NB4 (cell line): ENCODE data around the gene GRK2.

Experiments used
- MYC ChIP-seq: IDR thresholded peaks from 2 replicates; pipeline ENCODE4 v1.6.1; 2011; ENCODE audit warnings: low read depth, low read length
- POLR2A ChIP-seq: IDR thresholded peaks from 2 replicates; pipeline ENCODE4 v1.6.1; 2011; ENCODE audit warnings: mild to moderate bottlenecking; ENCODE audit not compliant: insufficient read length; ENCODE audit errors: extremely low read depth
- TF ChIP-seq, protein P1 (sequence below): IDR thresholded peaks from one replicate; pipeline ENCODE4 v1.5.1; 2012; ENCODE audit warnings: low read depth, low read length

DNA sequence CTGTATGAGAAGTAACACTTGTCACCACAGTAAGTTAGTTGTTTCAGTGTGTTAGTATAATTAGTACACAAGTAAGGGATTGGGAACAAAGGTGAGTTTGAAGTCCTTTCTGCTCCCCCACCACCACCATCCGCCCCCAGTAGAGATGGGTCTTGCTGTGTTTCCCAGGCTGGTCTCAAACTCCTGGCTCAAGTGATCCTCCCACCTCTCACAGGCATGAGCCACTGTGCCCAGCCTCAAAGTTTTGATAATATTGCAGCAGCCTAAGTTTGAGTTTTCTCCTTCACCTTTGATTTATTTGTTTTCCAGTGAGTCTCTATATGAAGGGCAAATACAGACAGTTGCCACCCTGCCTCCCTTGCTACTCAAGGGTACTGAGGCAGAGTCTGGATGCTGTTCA is 23.7 kb upstream of the GRK2 start:
- TF ChIP-seq, protein P1, sequence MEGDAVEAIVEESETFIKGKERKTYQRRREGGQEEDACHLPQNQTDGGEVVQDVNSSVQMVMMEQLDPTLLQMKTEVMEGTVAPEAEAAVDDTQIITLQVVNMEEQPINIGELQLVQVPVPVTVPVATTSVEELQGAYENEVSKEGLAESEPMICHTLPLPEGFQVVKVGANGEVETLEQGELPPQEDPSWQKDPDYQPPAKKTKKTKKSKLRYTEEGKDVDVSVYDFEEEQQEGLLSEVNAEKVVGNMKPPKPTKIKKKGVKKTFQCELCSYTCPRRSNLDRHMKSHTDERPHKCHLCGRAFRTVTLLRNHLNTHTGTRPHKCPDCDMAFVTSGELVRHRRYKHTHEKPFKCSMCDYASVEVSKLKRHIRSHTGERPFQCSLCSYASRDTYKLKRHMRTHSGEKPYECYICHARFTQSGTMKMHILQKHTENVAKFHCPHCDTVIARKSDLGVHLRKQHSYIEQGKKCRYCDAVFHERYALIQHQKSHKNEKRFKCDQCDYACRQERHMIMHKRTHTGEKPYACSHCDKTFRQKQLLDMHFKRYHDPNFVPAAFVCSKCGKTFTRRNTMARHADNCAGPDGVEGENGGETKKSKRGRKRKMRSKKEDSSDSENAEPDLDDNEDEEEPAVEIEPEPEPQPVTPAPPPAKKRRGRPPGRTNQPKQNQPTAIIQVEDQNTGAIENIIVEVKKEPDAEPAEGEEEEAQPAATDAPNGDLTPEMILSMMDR = no peak
- TF ChIP-seq POLR2A = no peak
- no peak for TF ChIP-seq MYC
